Activated CD4-positive, CD25-positive, alpha-beta regulatory T cell (primary cell): ENCODE measurements around the gene BCAN.
A peak's percentile ranks its signal among the peaks of the same experiment; 100 is the strongest.

ENCODE experiments used
- DNase-seq, 4 experiments: peaks; one replicate each; lab custom pipeline; 2025; lab: John Stamatoyannopoulos, UW

BCAN gene

GRCh38 chr1:156676114-156676819 lies 34.4 kb downstream of the BCAN start:
- DNase-seq, result no peak

- DNase-seq, result no peak
Observed at GRCh38 chr1:156676820-156677615, 35.1 kb downstream of the BCAN start, which contains the start of gene NES. Gene NES, minus strand, starts transcription at chr1:156677407. Its CDS starts 143 bp downstream, at chr1:156677264.

- DNase-seq, result no peak
Observed at GRCh38 chr1:156677616-156678596, 36.0 kb downstream of the BCAN start.

DNA sequence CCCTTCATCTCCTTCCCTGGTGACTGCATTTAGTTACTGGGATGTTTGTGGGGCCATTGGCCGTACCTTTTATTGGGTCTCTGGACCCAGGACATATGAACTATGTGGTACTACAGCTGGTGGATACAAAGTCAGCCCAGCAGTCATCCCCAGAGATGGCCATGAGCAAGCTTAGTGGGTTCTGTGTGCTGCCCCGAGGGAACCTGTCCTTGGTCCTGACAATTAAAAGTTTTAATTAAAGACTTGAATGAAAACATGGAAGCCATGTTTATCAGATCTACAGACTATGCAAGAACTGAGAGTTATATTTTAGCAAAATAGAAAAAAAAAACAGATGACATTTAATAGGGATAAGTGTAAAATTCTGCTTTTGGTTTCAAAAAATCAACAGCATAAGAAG lies 38.1 kb downstream of the BCAN start:
- no peak for DNase-seq

DNA sequence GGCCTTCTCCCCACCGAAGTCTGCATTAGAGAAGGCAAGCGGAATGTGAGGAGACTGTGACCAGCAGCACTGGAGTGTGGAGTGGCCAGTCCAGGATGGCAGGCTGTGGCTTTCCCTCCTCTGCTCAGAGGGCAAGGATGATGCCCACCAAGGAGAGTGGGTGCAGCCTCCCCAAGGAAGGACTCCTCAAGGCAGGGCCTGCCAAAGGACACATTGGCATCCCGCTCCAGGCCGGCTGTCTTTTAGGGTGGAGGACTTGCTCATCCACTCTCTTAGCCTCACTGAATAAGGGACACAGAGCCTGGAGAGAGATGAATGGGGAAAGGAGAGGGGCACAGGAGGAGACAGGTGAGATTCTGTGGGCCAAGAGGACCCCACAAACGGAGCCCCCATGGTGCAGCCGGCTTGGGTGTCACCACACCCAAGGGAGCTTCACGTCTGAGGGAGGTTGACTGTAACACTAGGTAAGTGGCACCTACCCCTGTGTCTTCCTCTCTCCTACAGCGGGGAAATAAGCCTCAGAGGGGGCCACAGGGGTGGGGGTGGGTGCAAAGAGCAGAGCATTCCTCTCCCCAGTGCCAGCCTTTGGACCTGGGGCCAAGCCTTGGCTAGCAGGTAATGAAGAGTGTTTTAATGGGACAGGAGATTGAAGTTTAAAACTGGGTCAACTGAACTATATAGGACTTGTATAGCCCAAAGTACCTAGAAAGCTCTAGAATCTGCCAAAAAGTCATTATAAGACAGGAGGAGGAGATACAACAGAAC lies 39.5 kb downstream of the BCAN start:
- DNase-seq, result no peak

- DNase-seq, result no peak
Observed at GRCh38 chr1:156682166-156682890, 40.4 kb downstream of the BCAN start.

- no peak for DNase-seq
Observed at GRCh38 chr1:156684227-156684782, 42.4 kb downstream of the BCAN start.

- peak; percentile 38 to 62 (median 48) for DNase-seq
Observed at GRCh38 chr1:156689035-156689952, 47.4 kb downstream of the BCAN start.

GRCh38 chr1:156689953-156690674 lies 48.2 kb downstream of the BCAN start:
- DNase-seq, result no peak

DNA sequence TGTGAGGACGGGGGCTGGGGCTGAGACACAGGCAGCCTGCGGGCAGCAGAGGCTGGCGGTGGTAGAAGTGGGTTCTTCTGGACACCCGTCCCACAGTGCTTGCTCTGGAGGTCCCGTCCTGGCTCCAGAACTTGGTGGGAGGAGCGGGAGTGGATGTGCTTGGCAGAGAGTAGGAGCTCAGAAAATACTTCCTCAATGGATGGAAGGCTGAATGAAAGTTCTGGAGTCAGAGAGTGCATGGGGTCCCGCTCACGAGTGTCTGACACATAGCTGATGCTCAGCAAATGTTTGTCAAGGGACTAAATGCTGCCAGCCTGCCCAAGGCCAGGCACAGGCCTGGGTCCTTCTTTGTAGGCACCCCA lies 48.7 kb downstream of the BCAN start:
- DNase-seq, result no peak

- no peak for DNase-seq
Observed at GRCh38 chr1:156691191-156691590, 49.3 kb downstream of the BCAN start.

DNA sequence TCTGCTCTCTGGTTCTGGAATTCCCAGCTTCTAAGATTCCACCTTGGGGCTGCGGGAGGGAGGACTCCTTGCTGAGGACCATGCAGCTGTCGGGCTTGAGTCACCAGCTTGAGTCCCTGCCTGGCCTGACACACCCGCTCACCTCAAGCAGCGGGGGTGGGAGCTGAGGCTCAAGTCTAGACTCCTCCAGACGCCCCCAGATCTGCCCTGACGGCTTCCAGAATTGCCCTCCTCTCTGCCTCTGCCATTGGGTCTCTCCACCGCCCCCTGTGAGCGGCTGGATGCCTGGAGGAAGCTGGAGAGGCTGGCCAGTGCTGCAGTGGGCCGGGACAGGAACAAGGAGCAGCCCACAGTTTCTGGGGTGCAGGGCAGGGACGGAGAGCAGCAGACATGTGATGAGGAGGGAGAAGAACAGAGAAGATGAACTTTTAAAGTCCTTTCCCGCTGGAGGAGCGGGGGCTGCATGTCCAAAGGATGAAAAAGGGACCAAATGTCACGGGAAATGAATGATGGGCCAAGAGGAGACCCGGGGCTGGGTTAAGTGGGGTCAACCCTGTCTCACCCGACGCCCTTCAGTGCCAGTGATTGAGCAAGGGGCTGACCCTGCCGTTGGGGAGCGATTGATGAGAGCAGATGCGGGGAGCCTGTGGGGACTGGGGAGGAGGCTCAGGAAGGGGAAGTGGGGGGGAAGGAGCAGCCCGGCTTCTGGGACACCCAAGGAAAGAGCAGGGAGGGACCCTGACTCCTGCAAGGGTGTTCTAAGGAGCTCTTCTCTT lies 49.9 kb downstream of the BCAN start:
- no peak for DNase-seq

GRCh38 chr1:156692441-156692924 lies 50.6 kb downstream of the BCAN start:
- DNase-seq, result no peak

DNA sequence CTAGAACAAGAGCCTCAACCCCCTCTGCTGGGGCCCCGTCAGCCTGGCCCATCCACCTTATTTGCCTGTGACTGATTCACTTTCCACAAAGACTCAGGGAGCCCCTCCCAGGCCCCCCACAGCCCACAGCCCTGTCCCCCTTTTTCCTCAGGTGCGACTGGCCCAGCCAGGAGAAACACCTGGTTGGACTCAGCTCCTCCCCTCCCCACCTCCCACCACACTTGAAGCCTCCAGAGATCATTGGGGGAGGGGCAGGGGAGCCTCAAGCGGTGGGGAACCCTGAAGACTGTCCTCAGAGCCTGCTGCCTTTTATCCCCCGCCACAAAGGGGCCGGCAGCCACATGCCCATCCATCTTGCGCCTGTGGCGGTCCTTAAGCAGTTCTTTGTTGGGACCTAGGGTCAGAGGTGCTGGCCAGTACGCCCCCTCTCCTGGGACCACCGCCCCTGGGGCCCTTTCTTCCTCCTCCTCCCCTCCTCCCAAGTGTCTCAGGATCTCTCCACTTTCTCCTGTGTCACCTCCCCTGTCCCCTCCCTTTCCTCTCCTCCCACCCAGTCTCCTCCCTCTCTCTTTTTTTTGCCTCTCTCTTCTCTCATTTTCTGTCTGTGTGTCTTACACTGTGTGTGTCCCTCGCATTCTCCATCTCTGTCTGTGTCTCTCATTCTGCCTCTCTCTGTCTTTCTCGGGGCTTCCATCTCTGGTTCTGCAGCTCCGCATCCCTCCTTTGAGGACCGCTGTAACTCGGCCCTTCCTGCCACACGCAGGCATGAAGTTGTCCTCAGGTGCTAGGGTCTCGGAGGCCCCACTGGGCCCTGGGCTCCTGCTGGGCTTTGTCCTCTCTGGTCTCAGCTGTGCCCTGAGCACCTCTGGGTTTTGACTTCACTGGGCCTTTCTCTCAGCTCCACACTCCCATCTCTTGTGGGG lies 51.3 kb downstream of the BCAN start:
- no peak for DNase-seq

DNA sequence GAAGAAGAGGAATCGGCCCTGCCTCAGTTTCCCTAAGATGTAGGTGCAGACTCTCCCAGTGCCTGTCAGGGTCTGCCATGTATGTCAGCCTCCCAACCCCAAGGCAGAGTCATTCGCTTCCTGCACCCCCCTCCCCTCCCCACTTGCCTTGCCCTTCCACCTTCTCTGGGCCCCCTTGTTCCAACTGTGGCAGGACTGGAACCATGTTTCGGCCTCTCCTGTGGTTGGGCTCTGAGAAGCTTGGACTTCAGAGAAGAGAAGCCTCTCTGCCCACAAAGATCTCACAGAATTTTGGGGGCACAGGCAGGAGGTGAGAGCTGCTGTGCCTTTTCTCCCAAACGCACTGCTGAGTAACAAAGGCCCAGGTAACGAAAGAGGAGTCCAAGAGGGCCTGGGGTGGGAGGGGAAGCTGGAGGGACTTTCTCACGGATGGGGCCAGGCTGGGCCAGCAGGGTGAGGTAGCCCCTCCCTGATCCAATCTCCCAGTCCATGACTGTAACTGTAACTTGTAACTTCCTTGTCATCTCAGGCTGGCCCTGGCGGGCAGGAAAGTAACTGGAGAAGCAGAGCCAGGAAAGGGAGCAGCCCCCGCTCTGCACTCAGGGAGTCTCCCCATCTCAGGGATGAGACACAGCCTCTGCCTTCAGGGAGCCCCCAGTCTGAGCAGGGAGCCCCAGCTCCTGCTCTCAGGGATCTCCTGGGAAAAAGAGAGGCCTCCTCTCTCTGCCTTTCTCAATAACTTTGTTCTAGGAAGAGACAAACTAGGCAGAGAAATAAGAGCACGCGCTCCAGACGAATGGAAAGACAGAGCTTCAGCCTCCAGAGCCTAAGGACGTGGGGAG lies 52.2 kb downstream of the BCAN start:
- DNase-seq, result no peak

DNA sequence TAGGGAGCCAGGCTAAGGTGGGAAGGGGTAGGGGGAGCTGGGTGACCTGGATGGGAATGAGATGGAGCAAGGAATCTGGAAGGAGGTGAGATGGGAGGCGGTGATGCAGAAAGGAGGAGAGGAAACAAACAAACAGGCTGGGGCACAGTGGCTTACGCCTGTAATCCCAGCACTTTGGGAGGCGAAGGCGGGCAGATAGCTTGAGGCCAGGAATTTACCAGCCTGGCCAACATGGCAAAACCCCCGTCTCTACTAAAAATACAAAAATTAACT lies 52.7 kb downstream of the BCAN start:
- no peak for DNase-seq
